A673 (cell line): ENCODE results near the gene NME2.

Source experiments
- CTCF ChIP-seq: fragments of 300-800, 200-600 bp; sonication (generic); conservative IDR thresholded peaks from 2 replicates; pipeline ENCODE4 v1.5.1; 2017; ENCODE audit warnings: low read depth, mild to moderate bottlenecking, antibody characterized with exemption, low read length, moderate library complexity, mixed read lengths
- EZH2 ChIP-seq: fragments of 200-600 bp; sonication (generic); IDR thresholded peaks from 2 replicates; pipeline ENCODE4 v1.6.1; 2017; ENCODE audit warnings: borderline replicate concordance, low read depth, mild to moderate bottlenecking, mixed read lengths, antibody characterized with exemption, low read length; ENCODE audit not compliant: poor library complexity, severe bottlenecking

GRCh38 chr17:51189628-51190027 is 23.4 kb downstream of the NME2 start:
- TF ChIP-seq CTCF: no peak
- no peak for TF ChIP-seq EZH2
